Right lobe of liver (tissue), 6 donors: ENCODE results near the gene ADGRL3. TPM values are rescaled to one million over a fixed set of nuclear protein-coding genes. Genes with fewer than 3 reads are reported as not detected.
"Not testable (repeated sequence)": the region's sequence is repeated elsewhere in the genome, so short reads cannot be mapped to it uniquely, and the experiment has no call there.

Source experiments
- ATAC-seq, 4 donors: fragments of 200-7000 bp; cut with Tn5 transposase; one replicate each; pipeline ENCODE4 v1.9.1; 2020; ENCODE audit warnings: mild to moderate bottlenecking in 4 of 4, moderate library complexity in 4 of 4
- DNase-seq, 3 donors: peaks; one replicate each; pipeline ENCODE4 v3.0.0-alpha.2; 2020
- H3K27ac ChIP-seq, 3 donors: fragments of 200-600 bp; one replicate each; pipeline ENCODE4 v1.8.0; 2022
- H3K27me3 ChIP-seq, 2 donors: fragments of 200-600 bp; one replicate each; pipeline ENCODE4 v1.8.0; 2022
- H3K36me3 ChIP-seq, 4 donors: fragments of 200-600 bp; sonication (generic) in 1 of 4; one replicate each; pipeline versions ENCODE4 v1.5.1 to v1.8.0; 2017 to 2022; ENCODE audit warnings: control low read depth in 1 of 4
- H3K4me1 ChIP-seq, 4 donors: fragments of 200-600 bp; sonication (generic) in 1 of 4; one replicate each; pipeline versions ENCODE4 v1.5.1 to v1.8.0; 2017 to 2022; ENCODE audit warnings: control low read depth in 1 of 4
- H3K4me3 ChIP-seq, 3 donors: fragments of 200-600 bp; one replicate each; pipeline ENCODE4 v1.8.0; 2022
- H3K9me3 ChIP-seq, 4 donors: fragments of 200-600 bp; sonication (generic) in 1 of 4; one replicate each; pipeline versions ENCODE4 v1.5.1 to v1.8.0; 2017 to 2022; ENCODE audit warnings: control low read depth in 1 of 4
- POLR2A ChIP-seq: fragments of 450-650 bp; IDR thresholded peaks from one replicate; pipeline ENCODE4 v1.6.1; 2017; ENCODE audit warnings: antibody characterized with exemption, mild to moderate bottlenecking
- WGBS: methylation state at CpG from one replicate; pipeline ENCODE4 v1.1.6; 2018; ENCODE audit warnings: low coverage, low lambda C conversion rate; ENCODE audit not compliant: insufficient coverage; ENCODE audit errors: missing lambda C conversion rate; 5-methylcytosine and 5-hydroxymethylcytosine counted together
- intact Hi-C, 2 donors: fragments of 100-400 bp; cut with DNase I; formaldehyde crosslinking; loops; one replicate each; pipeline versions ENCODE4 v1.11.2 to v1.14.1; 2022
- total RNA-seq, 6 experiments: library from RNA; depleted of rRNA in 2 of 6; stranded (reverse); fragments of >200 nt in 2 of 6; fragmentation: NEBNext Ultra II Directional in 3 of 6; extraction: Animal tissue kit (Norgen Biotek cat#: 25700) in 3 of 6; gene quantifications; one replicate each; pipeline versions ENCODE4 v1.1.0 to v1.2.4, GENCODE V29; 2016 to 2023
- TF ChIP-seq, protein P1 (sequence below), 4 donors: fragments of 200-600 bp in 3 of 4; fragments of 450-650 bp in 1 of 4; IDR thresholded peaks; one replicate each; pipeline versions ENCODE4 v1.5.1 to v1.8.0; 2016 to 2022; ENCODE audit warnings: antibody characterized with exemption in 4 of 4, mild to moderate bottlenecking in 2 of 4
- donor health status: DM: no; HTN: yes; CAD: no.
- donor health status: DM: no; HTN: no; CAD: no.
- donor health status: DM: no; HTN: no; CAD: no.
- donor health status: DM: no; HTN: yes; CAD: no.
- donor health status: DM: no; HTN: yes; CAD: no.

ADGRL3 gene
- total RNA-seq, 6 experiments from 2014 or later = 0.06 to 1.1 (median 0.35) TPM

- no peak for TF ChIP-seq POLR2A
- TF ChIP-seq, protein P1, sequence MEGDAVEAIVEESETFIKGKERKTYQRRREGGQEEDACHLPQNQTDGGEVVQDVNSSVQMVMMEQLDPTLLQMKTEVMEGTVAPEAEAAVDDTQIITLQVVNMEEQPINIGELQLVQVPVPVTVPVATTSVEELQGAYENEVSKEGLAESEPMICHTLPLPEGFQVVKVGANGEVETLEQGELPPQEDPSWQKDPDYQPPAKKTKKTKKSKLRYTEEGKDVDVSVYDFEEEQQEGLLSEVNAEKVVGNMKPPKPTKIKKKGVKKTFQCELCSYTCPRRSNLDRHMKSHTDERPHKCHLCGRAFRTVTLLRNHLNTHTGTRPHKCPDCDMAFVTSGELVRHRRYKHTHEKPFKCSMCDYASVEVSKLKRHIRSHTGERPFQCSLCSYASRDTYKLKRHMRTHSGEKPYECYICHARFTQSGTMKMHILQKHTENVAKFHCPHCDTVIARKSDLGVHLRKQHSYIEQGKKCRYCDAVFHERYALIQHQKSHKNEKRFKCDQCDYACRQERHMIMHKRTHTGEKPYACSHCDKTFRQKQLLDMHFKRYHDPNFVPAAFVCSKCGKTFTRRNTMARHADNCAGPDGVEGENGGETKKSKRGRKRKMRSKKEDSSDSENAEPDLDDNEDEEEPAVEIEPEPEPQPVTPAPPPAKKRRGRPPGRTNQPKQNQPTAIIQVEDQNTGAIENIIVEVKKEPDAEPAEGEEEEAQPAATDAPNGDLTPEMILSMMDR (IDR thresholded peaks at IDR 0.05) = no peak
- intact Hi-C loops = no loop called here
Observed at GRCh38 chr4:61356696-61357095, 156.6 kb downstream of the ADGRL3 start.

GRCh38 chr4:61359301-61359700, 159.2 kb downstream of the ADGRL3 start:
- no peak overlapping the region for H3K4me3 ChIP-seq
- WGBS = 24% methylated on average over 3 of the region's 3 CpGs
- ATAC-seq (no peak), DNase-seq (no peak)
- H3K36me3 ChIP-seq = no peaks in the 10 kb centered on the region
- no peaks in the 10 kb centered on the region for H3K27me3 ChIP-seq
- TF ChIP-seq, protein P1 (IDR thresholded peaks at IDR 0.05) = no peak
- no peak for TF ChIP-seq POLR2A
- no peaks in the 10 kb centered on the region for H3K9me3 ChIP-seq
- no peak overlapping the region for H3K27ac ChIP-seq
- intact Hi-C loops = no loop called here
- H3K4me1 ChIP-seq = no peaks in the 10 kb centered on the region

More at GRCh38 chr4:61356696-61357095, 156.6 kb downstream of the ADGRL3 start:
- no peaks in the 10 kb centered on the region for H3K4me1 ChIP-seq
- no peaks in the 10 kb centered on the region for H3K27me3 ChIP-seq
- no peak for ATAC-seq
- WGBS = 72% methylated on average over 1 of the region's 1 CpG
- H3K4me3 ChIP-seq = no peak overlapping the region
- H3K27ac ChIP-seq = no peak overlapping the region
- no peak for DNase-seq
- H3K36me3 ChIP-seq = no peaks in the 10 kb centered on the region
- no peaks in the 10 kb centered on the region for H3K9me3 ChIP-seq

- 89% methylated on average over 13 of the region's 26 CpGs for WGBS
- H3K27ac ChIP-seq, H3K36me3 ChIP-seq, intact Hi-C loops, H3K4me3 ChIP-seq, H3K9me3 ChIP-seq, ATAC-seq, H3K27me3 ChIP-seq, DNase-seq, H3K4me1 ChIP-seq: not testable (repeated sequence)
Observed at GRCh38 chr4:61372817-61373216, 172.7 kb downstream of the ADGRL3 start.

GRCh38 chr4:61373901-61374440, 173.8 kb downstream of the ADGRL3 start:
- Histone ChIP-seq H3K27ac (no peak overlapping the region), H3K27me3 (no peaks in the 10 kb centered on the region), H3K36me3 (no peaks in the 10 kb centered on the region), H3K4me1 (no peaks in the 10 kb centered on the region), H3K9me3 (no peaks in the 10 kb centered on the region), H3K4me3 (no peak overlapping the region)
- intact Hi-C loops = no loop called here
- TF ChIP-seq, protein P1 (IDR thresholded peaks at IDR 0.05) = no peak
- TF ChIP-seq POLR2A = no peak
- ATAC-seq (no peak), DNase-seq (no peak)
- WGBS = 20% methylated on average over 1 of the region's 1 CpG

GRCh38 chr4:61374447-61374891, 174.3 kb downstream of the ADGRL3 start:
- no peaks in the 10 kb centered on the region for H3K27me3 ChIP-seq
- DNase-seq (no peak), ATAC-seq (no peak)
- H3K4me1 ChIP-seq = no peaks in the 10 kb centered on the region
- TF ChIP-seq, protein P1 (IDR thresholded peaks at IDR 0.05) = no peak
- TF ChIP-seq POLR2A = no peak
- H3K27ac ChIP-seq = no peak overlapping the region
- H3K9me3 ChIP-seq = no peaks in the 10 kb centered on the region
- WGBS = 45% methylated on average over 1 of the region's 1 CpG
- intact Hi-C loops = no loop called here
- H3K4me3 ChIP-seq = no peak overlapping the region
- H3K36me3 ChIP-seq = no peaks in the 10 kb centered on the region
